KMS-11 (cell line): ENCODE results near the gene AP5Z1.

ENCODE experiments used
- H2AFZ ChIP-seq: fragments of 200-600 bp; sonication (generic); 2 replicates; pipeline ENCODE4 v1.6.1; 2016; ENCODE audit warnings: antibody characterized with exemption, mixed run types, low read depth
- H3K27ac ChIP-seq: fragments of 200-600 bp; sonication (generic); 2 replicates; pipeline ENCODE4 v1.6.1; 2016; ENCODE audit warnings: mild to moderate bottlenecking, mixed run types
- H3K27me3 ChIP-seq: fragments of 200-600 bp; sonication (generic); 2 replicates; pipeline ENCODE4 v1.6.1; 2017; ENCODE audit warnings: mild to moderate bottlenecking, low read depth, mixed run types, moderate library complexity; ENCODE audit not compliant: insufficient read depth
- H3K36me3 ChIP-seq: fragments of 200-600 bp; sonication (generic); 2 replicates; pipeline ENCODE4 v1.6.1; 2017; ENCODE audit warnings: mild to moderate bottlenecking, mixed run types; ENCODE audit not compliant: insufficient read depth
- H3K4me1 ChIP-seq: fragments of 200-600 bp; sonication (generic); 2 replicates; pipeline ENCODE4 v1.6.1; 2016; ENCODE audit warnings: mild to moderate bottlenecking, low read depth, mixed run types; ENCODE audit not compliant: poor library complexity, severe bottlenecking
- H3K4me2 ChIP-seq: fragments of 200-600 bp; sonication (generic); 2 replicates; pipeline ENCODE4 v1.7.0; 2016; ENCODE audit warnings: mild to moderate bottlenecking, mixed run types
- H3K4me3 ChIP-seq: fragments of 200-600 bp; sonication (generic); IDR thresholded peaks from 2 replicates; pipeline ENCODE4 v1.6.1; 2017; ENCODE audit warnings: low read depth, low read length, mixed read lengths; ENCODE audit not compliant: insufficient read depth
- H3K79me2 ChIP-seq: fragments of 200-600 bp; sonication (generic); 2 replicates; pipeline ENCODE4 v1.6.1; 2016; ENCODE audit warnings: low read depth, mixed run types; ENCODE audit not compliant: insufficient read depth
- H3K9ac ChIP-seq: fragments of 200-600 bp; sonication (generic); 2 replicates; pipeline ENCODE4 v1.6.1; 2016; ENCODE audit warnings: mild to moderate bottlenecking, mixed run types
- H4K20me1 ChIP-seq: fragments of 200-600 bp; sonication (generic); 2 replicates; pipeline ENCODE4 v1.6.1; 2016; ENCODE audit warnings: mild to moderate bottlenecking, mixed run types; ENCODE audit not compliant: insufficient read depth
- CTCF ChIP-seq: fragments of 200-600 bp; sonication (generic); conservative IDR thresholded peaks from 2 replicates; pipeline ENCODE4 v1.6.1; 2017; ENCODE audit warnings: low read depth, mild to moderate bottlenecking, antibody characterized with exemption, low read length, moderate library complexity, mixed read lengths

AP5Z1 gene

GRCh38 chr7:4794591-4795350 lies 19.3 kb downstream of the AP5Z1 start:
- no peaks in the 10 kb centered on the region for H3K27me3 ChIP-seq
- H3K27ac ChIP-seq = no peak overlapping the region
- H2AFZ ChIP-seq = no peak overlapping the region
- H3K36me3 ChIP-seq = no peaks in the 10 kb centered on the region
- H3K79me2 ChIP-seq = no peaks in the 10 kb centered on the region
- H3K4me2 ChIP-seq = no peak overlapping the region
- no peak for TF ChIP-seq CTCF
- H3K4me3 ChIP-seq = no peak overlapping the region
- no peaks in the 10 kb centered on the region for H3K4me1 ChIP-seq
- no peaks in the 10 kb centered on the region for H4K20me1 ChIP-seq
- no peak overlapping the region for H3K9ac ChIP-seq

- H3K36me3 ChIP-seq = no peaks in the 10 kb centered on the region
- H4K20me1 ChIP-seq = no peaks in the 10 kb centered on the region
- no peak overlapping the region for H3K4me2 ChIP-seq
- TF ChIP-seq CTCF = no peak
- H3K9ac ChIP-seq = no peak overlapping the region
- no peak overlapping the region for H2AFZ ChIP-seq
- no peaks in the 10 kb centered on the region for H3K4me1 ChIP-seq
- no peak overlapping the region for H3K27ac ChIP-seq
- H3K79me2 ChIP-seq = no peaks in the 10 kb centered on the region
- no peaks in the 10 kb centered on the region for H3K27me3 ChIP-seq
- no peak overlapping the region for H3K4me3 ChIP-seq
Observed at GRCh38 chr7:4796453-4796852, 21.0 kb downstream of the AP5Z1 start.

- Histone ChIP-seq H3K4me2 (no peak overlapping the region), H3K27ac (no peak overlapping the region), H3K36me3 (no peaks in the 10 kb centered on the region), H3K4me1 (no peaks in the 10 kb centered on the region), H3K9ac (no peak overlapping the region), H3K79me2 (no peaks in the 10 kb centered on the region), H2AFZ (peak overlapping the region; percentile 16; the same call in 1 of the 2 replicates), H3K4me3 (no peak overlapping the region), H4K20me1 (no peaks in the 10 kb centered on the region), H3K27me3 (no peaks in the 10 kb centered on the region)
- TF ChIP-seq CTCF = peak; percentile 49
Observed at GRCh38 chr7:4797858-4798705, 22.7 kb downstream of the AP5Z1 start.

GRCh38 chr7:4798706-4799235 lies 23.3 kb downstream of the AP5Z1 start:
- no peak for TF ChIP-seq CTCF
- peak overlapping the region; percentile 16; the same call in 1 of the 2 replicates for H2AFZ ChIP-seq

More at GRCh38 chr7:4798706-4799235, 23.3 kb downstream of the AP5Z1 start:
- Histone ChIP-seq H3K4me3 (no peak overlapping the region), H4K20me1 (no peaks in the 10 kb centered on the region), H3K4me2 (no peak overlapping the region), H3K79me2 (no peaks in the 10 kb centered on the region), H3K27ac (no peak overlapping the region), H3K36me3 (no peaks in the 10 kb centered on the region), H3K9ac (no peak overlapping the region), H3K27me3 (no peaks in the 10 kb centered on the region), H3K4me1 (no peaks in the 10 kb centered on the region)
